Adrenal gland (tissue), 5 donors: ENCODE measurements around the gene WIPI1.

ENCODE experiments used
- CTCF ChIP-seq, 6 experiments: fragments of 450-650 bp in 4 of 6; fragments of 200-600 bp in 2 of 6; sonication (generic) in 1 of 6; IDR thresholded peaks; 1 replicate in 5 of 6; 2 replicates in 1 of 6; pipeline versions ENCODE4 v1.5.1 to v1.8.0; 2016 to 2021; ENCODE audit warnings: antibody characterized with exemption in 6 of 6, mild to moderate bottlenecking in 2 of 6, moderate library complexity in 1 of 6
- POLR2A ChIP-seq, 2 donors: fragments of 450-650 bp; IDR thresholded peaks; one replicate each; pipeline ENCODE4 v1.6.1; 2017; ENCODE audit warnings: antibody characterized with exemption in 2 of 2, mild to moderate bottlenecking in 2 of 2, moderate library complexity in 1 of 2
- donor health status: DM: no; HTN: no; CAD: no.

GRCh38 chr17:68443972-68444464, 13.3 kb downstream of the WIPI1 start:
- no peak for TF ChIP-seq POLR2A (IDR thresholded peaks at IDR 0.05)
- TF ChIP-seq CTCF (IDR thresholded peaks at IDR 0.05) = no peak
